ENCODE data around the gene VPS4B. TPM values are rescaled to one million over a fixed set of nuclear protein-coding genes. Genes with fewer than 3 reads are reported as not detected.
"Not testable (repeated sequence)": the region's sequence is repeated elsewhere in the genome, so short reads cannot be mapped to it uniquely, and the experiment has no call there.

VPS4B gene
- 20.6 and 20.8 TPM in 2 replicates for polyA plus RNA-seq (2014; cell fraction: cytosol; rRNA removed)
- 7.0 and 11.5 TPM in 2 replicates for polyA plus RNA-seq (2014; cell fraction: nucleus; rRNA removed)

GRCh38 chr18:63422087-63422863 is at the start of gene VPS4B:
VPS4B (minus strand) TSS chr18:63422476; CDS start chr18:63422259, 217 bp downstream.
- DNase-seq (ENCODE audit: low spot score): peak; percentile 99

GRCh38 chr18:63470751-63471150 is 48.5 kb upstream of the VPS4B start:
- no peak for DNase-seq (ENCODE audit: low spot score)

- no peak for DNase-seq (ENCODE audit: low spot score)
Observed at GRCh38 chr18:63468575-63468974, 46.3 kb upstream of the VPS4B start.

GRCh38 chr18:63467699-63468098 is 45.4 kb upstream of the VPS4B start:
- DNase-seq (ENCODE audit: low spot score): no peak

GRCh38 chr18:63465059-63465458 is 42.8 kb upstream of the VPS4B start:
- DNase-seq (ENCODE audit: low spot score): no peak

- no peak for DNase-seq (ENCODE audit: low spot score)
Observed at GRCh38 chr18:63464434-63464833, 42.2 kb upstream of the VPS4B start.

- no peak for DNase-seq (ENCODE audit: low spot score)
Observed at GRCh38 chr18:63460414-63460813, 38.1 kb upstream of the VPS4B start.

GRCh38 chr18:63457977-63458376 is 35.7 kb upstream of the VPS4B start:
- no peak for DNase-seq (ENCODE audit: low spot score)

GRCh38 chr18:63454497-63454896 is 32.2 kb upstream of the VPS4B start:
- DNase-seq (ENCODE audit: low spot score): no peak

- not testable (repeated sequence) for DNase-seq (ENCODE audit: low spot score)
Observed at GRCh38 chr18:63452751-63453150, 30.5 kb upstream of the VPS4B start.

GRCh38 chr18:63451799-63452660 is 29.8 kb upstream of the VPS4B start:
- no peak for DNase-seq (ENCODE audit: low spot score)

GRCh38 chr18:63449426-63449825 is 27.1 kb upstream of the VPS4B start:
- DNase-seq (ENCODE audit: low spot score): no peak

- DNase-seq (ENCODE audit: low spot score): no peak
Observed at GRCh38 chr18:63447066-63447465, 24.8 kb upstream of the VPS4B start.

GRCh38 chr18:63446266-63446665 is 24.0 kb upstream of the VPS4B start:
- DNase-seq (ENCODE audit: low spot score): no peak

GRCh38 chr18:63445037-63445436 is 22.8 kb upstream of the VPS4B start:
- DNase-seq (ENCODE audit: low spot score): no peak

GRCh38 chr18:63444580-63444979 is 22.3 kb upstream of the VPS4B start:
- DNase-seq (ENCODE audit: low spot score): no peak

GRCh38 chr18:63443829-63444228 is 21.6 kb upstream of the VPS4B start:
- no peak for DNase-seq (ENCODE audit: low spot score)

GRCh38 chr18:63440881-63441280 is 18.6 kb upstream of the VPS4B start:
- DNase-seq (ENCODE audit: low spot score): no peak

- DNase-seq (ENCODE audit: low spot score): no peak
Observed at GRCh38 chr18:63440219-63440618, 17.9 kb upstream of the VPS4B start.

GRCh38 chr18:63439334-63439733 is 17.1 kb upstream of the VPS4B start:
- peak; percentile 59 for DNase-seq (ENCODE audit: low spot score)

- DNase-seq (ENCODE audit: low spot score): no peak
Observed at GRCh38 chr18:63438181-63438580, 15.9 kb upstream of the VPS4B start.

GRCh38 chr18:63433334-63433866 is 11.1 kb upstream of the VPS4B start:
- no peak for DNase-seq (ENCODE audit: low spot score)

All from SK-N-DZ (cell line).